K562 (cell line): ENCODE measurements around the gene JPH2. TPM values are rescaled to one million over a fixed set of nuclear protein-coding genes. Genes with fewer than 3 reads are reported as not detected.
A peak's percentile ranks its signal among the peaks of the same experiment; 100 is the strongest.

Experiments
- BHLHE40 ChIP-seq: IDR thresholded peaks from 2 replicates; pipeline ENCODE4 v1.6.1; 2011; ENCODE audit warnings: low read length, improper control_type of control experiment
- DNMT1 ChIP-seq: fragments of 450-650 bp; IDR thresholded peaks from 2 replicates; pipeline ENCODE4 v1.6.1; 2016; ENCODE audit warnings: antibody characterized with exemption, mild to moderate bottlenecking
- ELF4 ChIP-seq: fragments of 450-650 bp; formaldehyde crosslinking; IDR thresholded peaks from 2 replicates; pipeline ENCODE4 v1.4.0; 2022; ENCODE audit warnings: missing genetic modification characterization
- ETS2 ChIP-seq: IDR thresholded peaks from 2 replicates; pipeline ENCODE4 v1.6.1; 2016; ENCODE audit warnings: borderline replicate concordance, missing genetic modification characterization, mild to moderate bottlenecking, moderate library complexity, missing compliant biosample characterization; ENCODE audit not compliant: poor library complexity, severe bottlenecking
- FOXK2 ChIP-seq, 2 experiments: fragments of 450-650 bp; IDR thresholded peaks in 1 of 2; conservative IDR thresholded peaks in 1 of 2; 2 replicates each; pipeline ENCODE4 v1.6.1; 2016; ENCODE audit warnings: low read depth in 2 of 2, mild to moderate bottlenecking in 1 of 2
- FOXM1 ChIP-seq, 2 experiments: fragments of 450-650 bp in 1 of 2; sonication (generic) in 1 of 2; formaldehyde crosslinking in 1 of 2; IDR thresholded peaks; 2 replicates each; pipeline versions ENCODE4 v1.6.1 to v1.9.0; 2017 to 2022; ENCODE audit warnings: low read depth in 2 of 2, mild to moderate bottlenecking in 2 of 2, missing genetic modification reagents in 1 of 2, moderate library complexity in 1 of 2
- GTF2F1 ChIP-seq: IDR thresholded peaks from 2 replicates; pipeline ENCODE4 v1.6.1; 2011; ENCODE audit warnings: low read depth, low read length, improper control_type of control experiment
- HDAC1 ChIP-seq, 2 experiments: fragments of 450-650 bp; IDR thresholded peaks; 2 replicates each; pipeline ENCODE4 v1.6.1; 2016 to 2017; ENCODE audit warnings: inconsistent platforms in 1 of 2, mild to moderate bottlenecking in 1 of 2, moderate library complexity in 1 of 2
- ILF3 ChIP-seq: fragments of 450-650 bp; IDR thresholded peaks from 2 replicates; pipeline ENCODE4 v1.6.1; 2018; ENCODE audit warnings: antibody characterized with exemption, mild to moderate bottlenecking, moderate library complexity, borderline replicate concordance
- KLF1 ChIP-seq: fragments of 450-650 bp; IDR thresholded peaks from 2 replicates; pipeline ENCODE4 v1.6.1; 2016; ENCODE audit warnings: missing genetic modification characterization, missing compliant biosample characterization
- PML ChIP-seq: IDR thresholded peaks from 2 replicates; pipeline ENCODE4 v1.6.1; 2012; ENCODE audit warnings: low read length, inconsistent platforms
- SIRT6 ChIP-seq: IDR thresholded peaks from one replicate; pipeline ENCODE4 v1.6.1; 2012; ENCODE audit warnings: low read depth, mild to moderate bottlenecking, control low read depth, inconsistent platforms, low read length, moderate library complexity
- SMARCA5 ChIP-seq: fragments of 450-650 bp; IDR thresholded peaks from 2 replicates; pipeline ENCODE4 v1.6.1; 2016
- TAF9B ChIP-seq: fragments of 450-650 bp; IDR thresholded peaks from 2 replicates; pipeline ENCODE4 v1.6.1; 2018; ENCODE audit warnings: mild to moderate bottlenecking; ENCODE audit not compliant: partially characterized antibody
- ZBTB17 ChIP-seq: fragments of 450-650 bp; formaldehyde crosslinking; IDR thresholded peaks from 2 replicates; pipeline ENCODE4 v1.4.0; 2020; ENCODE audit warnings: mild to moderate bottlenecking
- ZNF316 ChIP-seq: fragments of 450-650 bp; IDR thresholded peaks from 2 replicates; pipeline ENCODE4 v1.6.1; 2016
- ZNF583 ChIP-seq: fragments of 250-450 bp; sonication (Bioruptor Pico); IDR thresholded peaks from 2 replicates; pipeline ENCODE4 v1.4.0; 2020
- polyA plus RNA-seq, 8 experiments: library from polyadenylated mRNA; depleted of rRNA in 4 of 8; stranded (reverse) in 5 of 8; unstranded in 3 of 8; fragments of >200 nt; fragmentation: Nextera tagmentation in 2 of 8; fragmentation: Illumina TruSeq in 1 of 8; extraction: Ambion mirVana in 2 of 8; extraction: Trizol in 1 of 8; gene quantifications; 2 replicates each; pipeline versions ENCODE4 v1.2.1 to v1.2.3, GENCODE V29; 2011 to 2014; ENCODE audit warnings: inconsistent platforms in 1 of 8, missing spikeins in 1 of 8
- total RNA-seq, 7 experiments: library from RNA; depleted of rRNA in 6 of 7; stranded (reverse); fragments of >200 nt in 6 of 7; fragmentation: Illumina TruSeq in 2 of 7; extraction: Trizol in 2 of 7; gene quantifications; 2 replicates each; pipeline versions ENCODE4 v1.2.1 to v1.2.3, GENCODE V29; 2011 to 2021; ENCODE audit warnings: low replicate concordance in 1 of 7
- TF ChIP-seq, protein P1 (sequence below): fragments of 250-450 bp; sonication (Bioruptor Pico); IDR thresholded peaks from 2 replicates; pipeline ENCODE4 v1.5.0; 2020; ENCODE audit warnings: mild to moderate bottlenecking, borderline replicate concordance
- TF ChIP-seq, protein P2 (sequence below): sonication (generic); formaldehyde crosslinking; IDR thresholded peaks from 2 replicates; pipeline ENCODE4 v1.8.1; 2023; ENCODE audit warnings: mild to moderate bottlenecking, missing genetic modification reagents, moderate library complexity
- TF ChIP-seq, protein P3 (sequence below): fragments of 250-450 bp; sonication (Bioruptor Pico); IDR thresholded peaks from 2 replicates; pipeline ENCODE4 v1.4.0; 2020; ENCODE audit warnings: mild to moderate bottlenecking
- TF ChIP-seq, protein P4 (sequence below): fragments of 450-650 bp; formaldehyde crosslinking; conservative IDR thresholded peaks from 2 replicates; pipeline ENCODE4 v1.4.0; 2022; ENCODE audit warnings: mild to moderate bottlenecking, missing genetic modification characterization

JPH2 gene
- total and polyA plus RNA-seq, 9 of the 15 experiments (the other 6 are each of a cell fraction or from before 2014, with no cell fraction given): not detected

DNA sequence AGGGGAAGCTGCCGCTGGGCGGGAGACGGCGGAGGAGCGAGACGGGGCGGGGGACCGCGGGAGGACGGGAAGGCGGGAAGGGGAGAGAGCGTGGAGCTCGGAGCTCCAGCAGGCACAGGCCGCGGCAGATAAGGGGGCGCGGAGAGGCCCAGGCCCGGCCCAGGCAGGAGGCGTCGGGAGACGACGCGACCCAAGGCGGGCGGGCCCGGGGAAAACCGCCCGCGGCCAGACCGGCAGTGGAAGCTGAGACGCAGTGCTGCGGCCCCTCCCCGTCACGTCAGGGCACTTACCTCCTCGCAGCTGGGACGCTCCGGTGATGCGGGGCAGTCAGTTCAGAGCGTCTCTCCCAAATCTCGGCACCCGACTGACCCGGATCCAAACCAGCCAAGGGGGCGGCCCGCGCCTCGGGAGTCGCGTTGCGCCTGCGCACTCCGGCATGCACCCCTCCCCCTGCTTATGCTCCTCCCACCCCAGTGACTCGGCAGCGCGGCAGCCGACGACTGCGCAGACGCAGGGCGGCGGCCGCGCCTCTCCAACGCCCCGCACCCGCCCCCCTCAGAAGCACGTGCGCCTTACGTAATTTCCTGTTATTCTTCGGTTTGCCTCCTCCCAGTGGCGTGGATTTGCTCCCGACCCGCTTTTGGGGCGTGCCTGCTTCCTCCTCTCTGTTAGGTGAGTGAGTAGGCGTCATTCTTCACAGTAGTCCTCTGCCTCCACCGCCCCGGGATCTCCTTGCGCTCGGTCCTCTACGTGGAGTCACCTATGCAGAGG is 23.6 kb upstream of the JPH2 start, which contains the start of gene OSER1 (continued):
- TF ChIP-seq, protein P1, sequence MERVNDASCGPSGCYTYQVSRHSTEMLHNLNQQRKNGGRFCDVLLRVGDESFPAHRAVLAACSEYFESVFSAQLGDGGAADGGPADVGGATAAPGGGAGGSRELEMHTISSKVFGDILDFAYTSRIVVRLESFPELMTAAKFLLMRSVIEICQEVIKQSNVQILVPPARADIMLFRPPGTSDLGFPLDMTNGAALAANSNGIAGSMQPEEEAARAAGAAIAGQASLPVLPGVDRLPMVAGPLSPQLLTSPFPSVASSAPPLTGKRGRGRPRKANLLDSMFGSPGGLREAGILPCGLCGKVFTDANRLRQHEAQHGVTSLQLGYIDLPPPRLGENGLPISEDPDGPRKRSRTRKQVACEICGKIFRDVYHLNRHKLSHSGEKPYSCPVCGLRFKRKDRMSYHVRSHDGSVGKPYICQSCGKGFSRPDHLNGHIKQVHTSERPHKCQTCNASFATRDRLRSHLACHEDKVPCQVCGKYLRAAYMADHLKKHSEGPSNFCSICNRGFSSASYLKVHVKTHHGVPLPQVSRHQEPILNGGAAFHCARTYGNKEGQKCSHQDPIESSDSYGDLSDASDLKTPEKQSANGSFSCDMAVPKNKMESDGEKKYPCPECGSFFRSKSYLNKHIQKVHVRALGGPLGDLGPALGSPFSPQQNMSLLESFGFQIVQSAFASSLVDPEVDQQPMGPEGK (CRISPR knock-in tag): no peak
- TF ChIP-seq FOXK2 (conservative IDR thresholded peaks at IDR 0.05 in 1 of 2, IDR thresholded peaks at IDR 0.05 in 1 of 2; ENCODE audit: low read depth in 2 of 2): peak; percentile 98 to 99
- TF ChIP-seq ILF3: no peak
- TF ChIP-seq ZNF583 (CRISPR knock-in tag): no peak
- peak; percentile 51; the same call in 1 of the 2 replicates for TF ChIP-seq ZBTB17
- peak; percentile 90 for TF ChIP-seq FOXM1 (IDR thresholded peaks at IDR 0.05; ENCODE audit: low read depth)
- peak; percentile 16; the same call in 1 of the 2 replicates for TF ChIP-seq FOXM1 (CRISPR knock-in tag; IDR thresholded peaks at IDR 0.05; ENCODE audit: low read depth)
- 0 out of 2 replicates have a peak, but pooled peaks have one; percentile 34 for TF ChIP-seq GTF2F1
- TF ChIP-seq BHLHE40: peak; percentile 99
- peak; percentile 61 for TF ChIP-seq PML
- TF ChIP-seq, protein P2, sequence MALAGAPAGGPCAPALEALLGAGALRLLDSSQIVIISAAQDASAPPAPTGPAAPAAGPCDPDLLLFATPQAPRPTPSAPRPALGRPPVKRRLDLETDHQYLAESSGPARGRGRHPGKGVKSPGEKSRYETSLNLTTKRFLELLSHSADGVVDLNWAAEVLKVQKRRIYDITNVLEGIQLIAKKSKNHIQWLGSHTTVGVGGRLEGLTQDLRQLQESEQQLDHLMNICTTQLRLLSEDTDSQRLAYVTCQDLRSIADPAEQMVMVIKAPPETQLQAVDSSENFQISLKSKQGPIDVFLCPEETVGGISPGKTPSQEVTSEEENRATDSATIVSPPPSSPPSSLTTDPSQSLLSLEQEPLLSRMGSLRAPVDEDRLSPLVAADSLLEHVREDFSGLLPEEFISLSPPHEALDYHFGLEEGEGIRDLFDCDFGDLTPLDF (CRISPR knock-in tag): peak; percentile 84; the same call in 1 of the 2 replicates
- 0 out of 2 replicates have a peak, but pooled peaks have one; percentile 7 for TF ChIP-seq DNMT1
- peak in 1 of 2 experiments; percentile 74; a peak in 1 of 4 replicates for TF ChIP-seq HDAC1 (IDR thresholded peaks at IDR 0.05)
- TF ChIP-seq TAF9B: peak; percentile 93
- TF ChIP-seq ZNF316: no peak
- TF ChIP-seq, protein P3, sequence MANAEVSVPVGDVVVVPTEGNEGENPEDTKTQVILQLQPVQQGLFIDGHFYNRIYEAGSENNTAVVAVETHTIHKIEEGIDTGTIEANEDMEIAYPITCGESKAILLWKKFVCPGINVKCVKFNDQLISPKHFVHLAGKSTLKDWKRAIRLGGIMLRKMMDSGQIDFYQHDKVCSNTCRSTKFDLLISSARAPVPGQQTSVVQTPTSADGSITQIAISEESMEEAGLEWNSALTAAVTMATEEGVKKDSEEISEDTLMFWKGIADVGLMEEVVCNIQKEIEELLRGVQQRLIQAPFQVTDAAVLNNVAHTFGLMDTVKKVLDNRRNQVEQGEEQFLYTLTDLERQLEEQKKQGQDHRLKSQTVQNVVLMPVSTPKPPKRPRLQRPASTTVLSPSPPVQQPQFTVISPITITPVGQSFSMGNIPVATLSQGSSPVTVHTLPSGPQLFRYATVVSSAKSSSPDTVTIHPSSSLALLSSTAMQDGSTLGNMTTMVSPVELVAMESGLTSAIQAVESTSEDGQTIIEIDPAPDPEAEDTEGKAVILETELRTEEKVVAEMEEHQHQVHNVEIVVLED (CRISPR knock-in tag): no peak
- no peak for TF ChIP-seq ELF4 (CRISPR knock-in tag)
- 0 out of 2 replicates have a peak, but pooled peaks have one; percentile 30 for TF ChIP-seq KLF1 (tag)
- TF ChIP-seq SMARCA5: no peak
- TF ChIP-seq ETS2 (tag): no peak
- no peak for TF ChIP-seq SIRT6
- TF ChIP-seq, protein P4, sequence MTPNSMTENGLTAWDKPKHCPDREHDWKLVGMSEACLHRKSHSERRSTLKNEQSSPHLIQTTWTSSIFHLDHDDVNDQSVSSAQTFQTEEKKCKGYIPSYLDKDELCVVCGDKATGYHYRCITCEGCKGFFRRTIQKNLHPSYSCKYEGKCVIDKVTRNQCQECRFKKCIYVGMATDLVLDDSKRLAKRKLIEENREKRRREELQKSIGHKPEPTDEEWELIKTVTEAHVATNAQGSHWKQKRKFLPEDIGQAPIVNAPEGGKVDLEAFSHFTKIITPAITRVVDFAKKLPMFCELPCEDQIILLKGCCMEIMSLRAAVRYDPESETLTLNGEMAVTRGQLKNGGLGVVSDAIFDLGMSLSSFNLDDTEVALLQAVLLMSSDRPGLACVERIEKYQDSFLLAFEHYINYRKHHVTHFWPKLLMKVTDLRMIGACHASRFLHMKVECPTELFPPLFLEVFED: 0 out of 2 replicates have a peak, but pooled peaks have one; percentile 52
